MM.1S (cell line): ENCODE measurements around the gene ATP11C.

Source experiments
- CTCF ChIP-seq: fragments of 300-600 bp; sonication (generic); IDR thresholded peaks from 2 replicates; pipeline ENCODE4 v1.5.1; 2016; ENCODE audit warnings: antibody characterized with exemption, low read length, mixed read lengths
- EZH2 ChIP-seq: fragments of 300-600 bp; sonication (generic); optimal IDR thresholded peaks from 2 replicates; pipeline ENCODE3; 2017; ENCODE audit warnings: low read depth, mild to moderate bottlenecking, antibody characterized with exemption, low read length, mixed read lengths

GRCh38 chrX:139758250-139758649 is 174.6 kb downstream of the ATP11C start:
- TF ChIP-seq CTCF, result no peak
- TF ChIP-seq EZH2, result no peak
